DOHH2 (cell line): ENCODE measurements around the gene LHFPL6.

Experiments used
- H3F3A ChIP-seq: fragments of 200-600 bp; sonication (generic), shearing (Covaris generic); 2 replicates; pipeline ENCODE4 v1.6.0; 2016; ENCODE audit warnings: antibody characterized with exemption, mild to moderate bottlenecking; ENCODE audit not compliant: control insufficient read depth, insufficient read depth
- H3K27ac ChIP-seq: fragments of 200-600 bp; sonication (generic); 2 replicates; pipeline ENCODE4 v1.5.1; 2014; ENCODE audit warnings: low read depth, mild to moderate bottlenecking, low read length, moderate library complexity
- H3K27me3 ChIP-seq: fragments of 200-600 bp; sonication (generic); 2 replicates; pipeline ENCODE4 v1.6.1; 2014; ENCODE audit warnings: mild to moderate bottlenecking, low read length, mixed read lengths; ENCODE audit not compliant: control insufficient read depth
- H3K36me3 ChIP-seq: fragments of 200-600 bp; sonication (generic); 2 replicates; pipeline ENCODE4 v1.6.1; 2014; ENCODE audit warnings: mild to moderate bottlenecking, low read length, moderate library complexity, mixed read lengths; ENCODE audit not compliant: control insufficient read depth
- H3K4me1 ChIP-seq: fragments of 200-600 bp; sonication (generic); 2 replicates; pipeline ENCODE4 v1.6.1; 2014; ENCODE audit warnings: mild to moderate bottlenecking, low read length, mixed read lengths; ENCODE audit not compliant: control insufficient read depth
- H3K4me2 ChIP-seq: fragments of 200-600 bp; sonication (generic); 2 replicates; pipeline ENCODE4 v1.6.0; 2014; ENCODE audit warnings: mild to moderate bottlenecking, low read length, moderate library complexity
- H3K4me3 ChIP-seq: fragments of 200-600 bp; sonication (generic); 2 replicates; pipeline ENCODE4 v1.5.1; 2014; ENCODE audit warnings: mild to moderate bottlenecking, low read length, mixed read lengths
- H3K79me2 ChIP-seq: fragments of 200-600 bp; sonication (generic); 2 replicates; pipeline ENCODE4 v1.6.1; 2014; ENCODE audit warnings: mild to moderate bottlenecking, low read length, mixed read lengths; ENCODE audit not compliant: control insufficient read depth
- H3K9me2 ChIP-seq: fragments of 200-600 bp; sonication (generic); replicated peaks from 2 replicates; pipeline ENCODE4 v1.6.1; 2014; ENCODE audit warnings: mild to moderate bottlenecking, low read length, mixed read lengths; ENCODE audit not compliant: control insufficient read depth
- H3K9me3 ChIP-seq: fragments of 200-600 bp; sonication (generic); 2 replicates; pipeline ENCODE4 v1.6.1; 2014; ENCODE audit warnings: antibody characterized with exemption, low read length, mixed read lengths; ENCODE audit not compliant: control insufficient read depth, insufficient read depth
- H4K20me1 ChIP-seq: fragments of 200-600 bp; sonication (generic); 2 replicates; pipeline ENCODE4 v1.6.0; 2014; ENCODE audit warnings: low read depth, mild to moderate bottlenecking, antibody characterized with exemption, low read length, moderate library complexity; ENCODE audit not compliant: control insufficient read depth, insufficient read depth
- EZH2phosphoT487 ChIP-seq: fragments of 200-600 bp; sonication (generic); IDR thresholded peaks from 2 replicates; pipeline ENCODE4 v1.6.1; 2017; ENCODE audit warnings: borderline replicate concordance, mild to moderate bottlenecking, antibody characterized with exemption, low read length, moderate library complexity, mixed read lengths
- TF ChIP-seq, protein P1 (sequence below): fragments of 200-600 bp; sonication (generic); IDR thresholded peaks from one replicate; pipeline ENCODE4 v1.5.1; 2014; ENCODE audit warnings: antibody characterized with exemption, mild to moderate bottlenecking, low read depth, low read length; ENCODE audit not compliant: poor library complexity, severe bottlenecking

The LHFPL6 gene

DNA sequence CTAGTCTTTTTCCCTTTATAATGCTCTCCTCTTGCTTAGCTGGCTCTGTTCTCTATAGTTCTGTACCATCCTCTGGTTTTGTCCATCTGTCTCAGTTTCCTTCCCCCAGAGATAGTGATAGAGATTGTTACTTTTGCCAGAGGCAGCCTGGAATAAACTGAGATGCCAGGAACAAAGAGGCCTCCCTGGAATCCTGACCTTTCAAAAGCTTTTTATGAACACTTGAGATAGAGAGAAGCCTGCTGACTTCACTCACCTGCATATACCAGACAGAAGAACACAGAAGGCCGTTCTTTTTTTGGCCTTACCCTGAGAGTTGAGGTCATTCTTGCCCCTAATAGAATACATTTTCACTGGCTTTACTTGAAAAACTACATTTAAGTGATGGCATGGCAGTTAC, 150.2 kb downstream of the LHFPL6 start:
- 0 out of 2 replicates have a peak, but pooled peaks cover 3% of the 10 kb centered on the region for H3K36me3 ChIP-seq
- 0 out of 2 replicates have a peak, but pooled peaks cover 4% of the 10 kb centered on the region for H3K9me3 ChIP-seq
- H3K79me2 ChIP-seq, result peaks cover 55% of the 10 kb centered on the region
- TF ChIP-seq EZH2phosphoT487, result no peak
- TF ChIP-seq, protein P1, sequence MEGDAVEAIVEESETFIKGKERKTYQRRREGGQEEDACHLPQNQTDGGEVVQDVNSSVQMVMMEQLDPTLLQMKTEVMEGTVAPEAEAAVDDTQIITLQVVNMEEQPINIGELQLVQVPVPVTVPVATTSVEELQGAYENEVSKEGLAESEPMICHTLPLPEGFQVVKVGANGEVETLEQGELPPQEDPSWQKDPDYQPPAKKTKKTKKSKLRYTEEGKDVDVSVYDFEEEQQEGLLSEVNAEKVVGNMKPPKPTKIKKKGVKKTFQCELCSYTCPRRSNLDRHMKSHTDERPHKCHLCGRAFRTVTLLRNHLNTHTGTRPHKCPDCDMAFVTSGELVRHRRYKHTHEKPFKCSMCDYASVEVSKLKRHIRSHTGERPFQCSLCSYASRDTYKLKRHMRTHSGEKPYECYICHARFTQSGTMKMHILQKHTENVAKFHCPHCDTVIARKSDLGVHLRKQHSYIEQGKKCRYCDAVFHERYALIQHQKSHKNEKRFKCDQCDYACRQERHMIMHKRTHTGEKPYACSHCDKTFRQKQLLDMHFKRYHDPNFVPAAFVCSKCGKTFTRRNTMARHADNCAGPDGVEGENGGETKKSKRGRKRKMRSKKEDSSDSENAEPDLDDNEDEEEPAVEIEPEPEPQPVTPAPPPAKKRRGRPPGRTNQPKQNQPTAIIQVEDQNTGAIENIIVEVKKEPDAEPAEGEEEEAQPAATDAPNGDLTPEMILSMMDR, result no peak
- H3K4me3 ChIP-seq, result peak overlapping the region; percentile 51
- H3K4me1 ChIP-seq, result peaks cover 51% of the 10 kb centered on the region
- no peaks in the 10 kb centered on the region for H3K27me3 ChIP-seq
- H3K9me2 ChIP-seq, result no peaks in the 10 kb centered on the region
- H4K20me1 ChIP-seq, result no peaks in the 10 kb centered on the region
- peak overlapping the region; percentile 68 for H3K4me2 ChIP-seq
- peak overlapping the region; percentile 89 for H3K27ac ChIP-seq
- H3F3A ChIP-seq, result peaks cover 7% of the 10 kb centered on the region

DNA sequence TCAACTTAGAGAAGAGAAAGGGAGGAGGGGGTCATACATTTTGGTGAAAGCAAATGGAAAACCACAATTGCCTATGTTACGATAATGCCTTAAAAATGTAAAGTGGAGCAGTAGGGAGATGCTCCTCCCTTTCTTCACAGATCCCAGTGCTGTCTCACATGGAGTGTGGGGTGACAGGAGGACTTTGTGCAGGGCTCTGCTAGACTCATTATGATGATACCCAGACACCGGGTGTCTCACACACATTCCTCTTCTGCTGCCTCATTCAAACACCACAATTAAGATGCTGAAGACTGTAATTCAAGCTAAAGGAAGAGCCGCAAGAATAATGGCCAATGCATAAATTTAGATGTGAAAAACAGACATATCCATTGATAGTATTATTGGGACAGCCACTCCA, 150.6 kb downstream of the LHFPL6 start:
- H3K4me3 ChIP-seq, result peak overlapping the region; percentile 51
- H3K36me3 ChIP-seq, result 0 out of 2 replicates have a peak, but pooled peaks cover 3% of the 10 kb centered on the region

DNA sequence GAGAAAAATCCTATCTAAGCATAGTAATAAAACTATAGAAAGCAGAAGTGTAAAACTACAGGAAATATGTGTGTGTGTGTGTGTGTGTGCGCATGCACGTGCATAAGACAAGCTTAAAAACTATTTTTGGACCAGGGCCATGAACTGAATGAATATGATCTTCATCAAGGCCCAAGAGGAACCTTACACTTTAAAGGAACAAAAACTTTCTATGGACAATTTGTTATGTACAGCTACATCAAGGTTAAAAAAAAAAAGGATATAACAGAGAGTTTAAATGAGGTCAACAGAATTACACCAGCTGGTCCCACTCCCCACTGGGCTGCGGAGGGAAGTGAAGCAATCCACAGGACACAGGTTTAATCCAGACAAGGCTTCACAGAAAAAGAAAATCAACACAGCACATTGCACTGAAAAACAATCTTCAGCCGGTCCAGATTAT, 151.1 kb downstream of the LHFPL6 start:
- H3K4me1 ChIP-seq, result peaks cover 51% of the 10 kb centered on the region
- peak overlapping the region; percentile 89 for H3K27ac ChIP-seq
- H3F3A ChIP-seq, result peaks cover 7% of the 10 kb centered on the region
- TF ChIP-seq, protein P1, result no peak
- TF ChIP-seq EZH2phosphoT487, result no peak
- peak overlapping the region; percentile 51 for H3K4me3 ChIP-seq
- no peaks in the 10 kb centered on the region for H4K20me1 ChIP-seq
- peaks cover 57% of the 10 kb centered on the region for H3K79me2 ChIP-seq
- H3K9me2 ChIP-seq, result no peaks in the 10 kb centered on the region
- 0 out of 2 replicates have a peak, but pooled peaks cover 3% of the 10 kb centered on the region for H3K36me3 ChIP-seq
- peak overlapping the region; percentile 68 for H3K4me2 ChIP-seq
- no peaks in the 10 kb centered on the region for H3K9me3 ChIP-seq
- no peaks in the 10 kb centered on the region for H3K27me3 ChIP-seq

More for the DNA sequence above, 150.6 kb downstream of the LHFPL6 start:
- Histone ChIP-seq H3K27ac (peak overlapping the region; percentile 89), H3K9me3 (0 out of 2 replicates have a peak, but pooled peaks cover 3% of the 10 kb centered on the region), H3F3A (peaks cover 7% of the 10 kb centered on the region), H3K4me2 (peak overlapping the region; percentile 68), H3K4me1 (peaks cover 51% of the 10 kb centered on the region), H3K9me2 (no peaks in the 10 kb centered on the region), H3K79me2 (peaks cover 59% of the 10 kb centered on the region), H4K20me1 (no peaks in the 10 kb centered on the region), H3K27me3 (no peaks in the 10 kb centered on the region)
- TF ChIP-seq EZH2phosphoT487, result no peak
- TF ChIP-seq, protein P1, result no peak
